ENCODE data around the gene GLI2. TPM values are rescaled to one million over a fixed set of nuclear protein-coding genes. Genes with fewer than 3 reads are reported as not detected.
A peak's percentile ranks its signal among the peaks of the same experiment; 100 is the strongest.

GLI2 gene
- total and polyA plus RNA-seq, 9 donors: 5.9 to 53.0 (median 36.3) TPM

DNA sequence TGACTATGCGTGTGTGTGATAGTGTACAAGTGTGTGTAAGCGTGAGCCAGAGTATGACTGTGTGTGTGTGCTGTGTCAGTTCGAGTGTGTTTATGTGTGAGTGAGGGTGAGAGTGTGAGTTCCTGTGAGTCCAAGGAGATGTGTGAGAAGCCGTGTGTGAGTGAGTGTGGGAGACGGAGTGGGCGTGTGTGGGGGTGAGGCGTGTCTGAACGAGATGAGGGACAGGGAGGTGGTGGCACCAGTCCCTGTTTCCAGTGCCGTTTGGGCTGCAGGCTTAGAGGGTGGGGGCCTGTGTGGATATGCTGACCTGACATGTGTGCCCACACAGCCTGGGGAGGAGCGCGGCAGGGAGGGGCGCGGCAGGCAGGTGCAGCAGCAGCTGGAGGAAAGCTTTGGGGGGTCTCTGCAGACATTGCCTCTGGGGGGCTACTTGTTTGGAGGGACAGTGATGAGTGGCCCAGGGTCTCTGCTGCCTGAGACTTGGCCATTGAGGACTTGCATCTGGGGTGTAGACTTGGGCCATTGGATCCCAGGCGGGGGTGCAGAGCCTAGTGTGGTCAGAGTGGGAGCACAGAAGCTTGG, 41.6 kb downstream of the GLI2 start:
- no peaks in the 10 kb centered on the region for H3K27me3 ChIP-seq
- H3K4me1 ChIP-seq (ENCODE audit: insufficient read depth): peaks cover 38% of the 10 kb centered on the region
- no peaks in the 10 kb centered on the region for H3K9me3 ChIP-seq
- TF ChIP-seq, protein P1, sequence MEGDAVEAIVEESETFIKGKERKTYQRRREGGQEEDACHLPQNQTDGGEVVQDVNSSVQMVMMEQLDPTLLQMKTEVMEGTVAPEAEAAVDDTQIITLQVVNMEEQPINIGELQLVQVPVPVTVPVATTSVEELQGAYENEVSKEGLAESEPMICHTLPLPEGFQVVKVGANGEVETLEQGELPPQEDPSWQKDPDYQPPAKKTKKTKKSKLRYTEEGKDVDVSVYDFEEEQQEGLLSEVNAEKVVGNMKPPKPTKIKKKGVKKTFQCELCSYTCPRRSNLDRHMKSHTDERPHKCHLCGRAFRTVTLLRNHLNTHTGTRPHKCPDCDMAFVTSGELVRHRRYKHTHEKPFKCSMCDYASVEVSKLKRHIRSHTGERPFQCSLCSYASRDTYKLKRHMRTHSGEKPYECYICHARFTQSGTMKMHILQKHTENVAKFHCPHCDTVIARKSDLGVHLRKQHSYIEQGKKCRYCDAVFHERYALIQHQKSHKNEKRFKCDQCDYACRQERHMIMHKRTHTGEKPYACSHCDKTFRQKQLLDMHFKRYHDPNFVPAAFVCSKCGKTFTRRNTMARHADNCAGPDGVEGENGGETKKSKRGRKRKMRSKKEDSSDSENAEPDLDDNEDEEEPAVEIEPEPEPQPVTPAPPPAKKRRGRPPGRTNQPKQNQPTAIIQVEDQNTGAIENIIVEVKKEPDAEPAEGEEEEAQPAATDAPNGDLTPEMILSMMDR (IDR thresholded peaks at IDR 0.05): no peak
- no peak for TF ChIP-seq POLR2A (IDR thresholded peaks at IDR 0.05)
- no peak for TF ChIP-seq EP300 (IDR thresholded peaks at IDR 0.05)
- H3K36me3 ChIP-seq: no peaks in the 10 kb centered on the region
- DNase-seq: peak in 2 of 5 donors; percentile 17 to 22
- H3K4me3 ChIP-seq: no peak overlapping the region
- WGBS, 3 donors: 82 to 83% (median 82%) methylated on average over 14 of the region's 14 CpGs
- intact Hi-C loops (cut with DNase I): no loop called here
- no peak overlapping the region for H3K27ac ChIP-seq

DNA sequence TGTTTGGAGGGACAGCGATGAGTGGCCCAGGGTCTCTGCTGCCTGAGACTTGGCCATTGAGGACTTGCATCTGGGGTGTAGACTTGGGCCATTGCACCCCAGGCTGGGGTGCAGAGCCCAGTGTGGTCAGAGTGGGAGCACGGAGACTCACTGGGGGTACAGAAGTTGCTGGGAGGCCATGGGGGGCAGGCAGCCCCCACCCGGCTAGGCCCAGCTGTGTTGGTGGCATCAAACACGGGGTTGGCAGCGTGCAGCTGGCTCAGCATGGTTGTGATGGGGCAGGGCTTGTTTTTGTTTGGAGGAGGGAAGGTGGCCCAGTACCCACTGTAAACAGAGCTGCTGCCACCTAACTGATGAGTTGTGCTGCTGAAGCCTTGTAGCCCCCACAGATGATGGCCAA, 42.1 kb downstream of the GLI2 start:
- H3K27ac ChIP-seq: no peak overlapping the region
- WGBS, 3 donors: 90 to 92% (median 91%) methylated on average over 5 of the region's 5 CpGs
- no peaks in the 10 kb centered on the region for H3K9me3 ChIP-seq
- no peak overlapping the region for H3K4me3 ChIP-seq
- H3K36me3 ChIP-seq: no peaks in the 10 kb centered on the region
- peak in 2 of 5 donors; percentile 16 to 25 for DNase-seq
- H3K4me1 ChIP-seq (ENCODE audit: insufficient read depth): peaks cover 36% of the 10 kb centered on the region
- intact Hi-C loops (cut with DNase I): no loop called here
- no peak for TF ChIP-seq EP300 (IDR thresholded peaks at IDR 0.05)
- TF ChIP-seq, protein P1 (IDR thresholded peaks at IDR 0.05): no peak
- no peak for TF ChIP-seq POLR2A (IDR thresholded peaks at IDR 0.05)
- no peaks in the 10 kb centered on the region for H3K27me3 ChIP-seq

DNA sequence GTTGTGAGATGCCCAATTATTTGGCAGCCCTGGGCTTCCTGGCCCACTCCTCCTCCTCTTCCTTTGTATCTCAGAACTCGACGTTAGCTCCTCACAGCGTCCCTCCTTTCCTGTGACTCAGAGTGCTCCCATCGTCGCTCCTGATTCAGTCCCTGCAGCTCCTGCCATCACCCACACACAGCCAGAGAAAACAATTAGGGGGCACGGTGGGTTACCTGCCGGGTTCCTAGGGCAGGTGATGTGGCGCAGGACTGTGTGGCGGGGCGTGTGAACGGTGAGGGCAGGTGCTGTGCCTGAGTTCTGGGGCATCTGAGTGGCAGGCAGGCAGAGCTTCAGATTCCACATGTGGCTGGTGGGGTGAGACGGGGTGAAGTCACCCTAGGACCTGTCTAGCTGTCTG, 42.6 kb downstream of the GLI2 start:
- H3K4me3 ChIP-seq: no peak overlapping the region
- no peak overlapping the region for H3K27ac ChIP-seq
- 72 to 75% (median 73%) methylated on average over 12 of the region's 12 CpGs for WGBS, 3 donors
- TF ChIP-seq POLR2A (IDR thresholded peaks at IDR 0.05) (no peak), EP300 (IDR thresholded peaks at IDR 0.05) (no peak)
- TF ChIP-seq, protein P1 (IDR thresholded peaks at IDR 0.05): no peak
- no peaks in the 10 kb centered on the region for H3K36me3 ChIP-seq
- intact Hi-C loops (cut with DNase I): no loop called here
- H3K9me3 ChIP-seq: no peaks in the 10 kb centered on the region
- peak in 1 of 5 donors; percentile 18 for DNase-seq
- peaks cover 37% of the 10 kb centered on the region for H3K4me1 ChIP-seq (ENCODE audit: insufficient read depth)
- no peaks in the 10 kb centered on the region for H3K27me3 ChIP-seq

DNA sequence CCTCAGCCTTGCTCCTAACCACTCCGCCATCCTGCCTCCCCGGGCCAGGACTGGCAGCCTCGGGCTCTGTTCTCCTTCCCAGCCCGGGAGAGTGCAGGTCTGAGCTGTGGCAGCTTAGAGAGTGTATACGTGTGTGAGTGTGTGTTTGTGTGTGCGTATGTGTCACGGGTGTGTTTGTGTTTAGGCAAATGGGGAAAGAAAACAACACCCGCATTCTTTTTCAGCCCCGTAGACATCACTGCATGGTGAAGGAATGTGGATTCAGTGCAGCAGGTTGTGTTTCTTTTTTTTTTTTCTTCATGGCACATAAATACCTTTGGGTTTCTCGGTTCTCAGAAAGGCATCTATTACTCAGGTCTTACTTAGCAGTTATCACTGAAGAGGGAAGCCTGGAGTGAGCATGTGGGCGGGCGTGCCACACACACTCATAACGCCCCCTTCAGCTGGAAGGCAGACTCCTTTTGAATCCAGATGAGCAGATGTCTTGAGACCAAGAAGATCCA, 44.2 kb downstream of the GLI2 start:
- TF ChIP-seq, protein P1 (IDR thresholded peaks at IDR 0.05): no peak
- no peak for TF ChIP-seq POLR2A (IDR thresholded peaks at IDR 0.05)
- no peak for TF ChIP-seq EP300 (IDR thresholded peaks at IDR 0.05)
- Histone ChIP-seq H3K27me3 (no peaks in the 10 kb centered on the region), H3K9me3 (no peaks in the 10 kb centered on the region), H3K36me3 (no peaks in the 10 kb centered on the region), H3K27ac (no peak overlapping the region), H3K4me1 (ENCODE audit: insufficient read depth) (peaks cover 40% of the 10 kb centered on the region), H3K4me3 (no peak overlapping the region)
- DNase-seq: no peak
- WGBS, 3 donors: 30 to 41% (median 40%) methylated on average over 13 of the region's 13 CpGs
- intact Hi-C loops (cut with DNase I): loop anchor here in 1 of 4 donors (10.0 kb wide), 1 partner anchor 955 kb away; the partner anchor contains the start of gene NIFK

Data from ovary (tissue), 9 donors.